ENCODE data around the gene ELOB. TPM values are rescaled to one million over a fixed set of nuclear protein-coding genes. Genes with fewer than 3 reads are reported as not detected.

The ELOB gene
- total RNA-seq, 1 donor from 2014 or later, result 195 TPM

- peak overlapping the region; percentile 67 for H3K4me3 Mint-ChIP-seq (ENCODE audit: unreplicated experiment)
- no peak for DNase-seq (ENCODE audit: low spot score)
These were observed 9.2 kb upstream of the ELOB start for GRCh38 chr16:2786061-2786825.

GRCh38 chr16:2785101-2785991 is 8.3 kb upstream of the ELOB start:
- Mint-ChIP-seq H3K4me3 (ENCODE audit: unreplicated experiment) (no peak overlapping the region), H3K27ac (ENCODE audit: unreplicated experiment) (no peak overlapping the region), H3K27me3 (ENCODE audit: unreplicated experiment) (peaks cover 10% of the 10 kb centered on the region), H3K36me3 (ENCODE audit: low read depth, unreplicated experiment) (no peaks in the 10 kb centered on the region), H3K4me1 (ENCODE audit: unreplicated experiment) (no peaks in the 10 kb centered on the region), H3K9me3 (ENCODE audit: unreplicated experiment) (no peaks in the 10 kb centered on the region)
- no peak for TF ChIP-seq CTCF (IDR thresholded peaks at IDR 0.05; ENCODE audit: unreplicated experiment)
- DNase-seq (ENCODE audit: low spot score), result no peak

More at GRCh38 chr16:2786061-2786825, 9.2 kb upstream of the ELOB start:
- H3K4me1 Mint-ChIP-seq (ENCODE audit: unreplicated experiment), result no peaks in the 10 kb centered on the region
- TF ChIP-seq CTCF (IDR thresholded peaks at IDR 0.05; ENCODE audit: unreplicated experiment), result no peak
- no peaks in the 10 kb centered on the region for H3K9me3 Mint-ChIP-seq (ENCODE audit: unreplicated experiment)
- H3K27me3 Mint-ChIP-seq (ENCODE audit: unreplicated experiment), result peaks cover 10% of the 10 kb centered on the region
- no peak overlapping the region for H3K27ac Mint-ChIP-seq (ENCODE audit: unreplicated experiment)
- no peaks in the 10 kb centered on the region for H3K36me3 Mint-ChIP-seq (ENCODE audit: low read depth, unreplicated experiment)

- Mint-ChIP-seq H3K36me3 (ENCODE audit: low read depth, unreplicated experiment) (no peaks in the 10 kb centered on the region), H3K9me3 (ENCODE audit: unreplicated experiment) (no peaks in the 10 kb centered on the region), H3K27me3 (ENCODE audit: unreplicated experiment) (peaks cover 12% of the 10 kb centered on the region), H3K4me3 (ENCODE audit: unreplicated experiment) (no peak overlapping the region), H3K27ac (ENCODE audit: unreplicated experiment) (no peak overlapping the region), H3K4me1 (ENCODE audit: unreplicated experiment) (peaks cover 2% of the 10 kb centered on the region)
- no peak for DNase-seq (ENCODE audit: low spot score)
- TF ChIP-seq CTCF (IDR thresholded peaks at IDR 0.05; ENCODE audit: unreplicated experiment), result no peak
These were observed 7.4 kb upstream of the ELOB start for GRCh38 chr16:2784358-2785100.

- Mint-ChIP-seq H3K36me3 (ENCODE audit: low read depth, unreplicated experiment) (no peaks in the 10 kb centered on the region), H3K27ac (ENCODE audit: unreplicated experiment) (no peak overlapping the region), H3K4me3 (ENCODE audit: unreplicated experiment) (no peak overlapping the region), H3K27me3 (ENCODE audit: unreplicated experiment) (peaks cover 12% of the 10 kb centered on the region), H3K4me1 (ENCODE audit: unreplicated experiment) (peaks cover 2% of the 10 kb centered on the region), H3K9me3 (ENCODE audit: unreplicated experiment) (no peaks in the 10 kb centered on the region)
- no peak for DNase-seq (ENCODE audit: low spot score)
- no peak for TF ChIP-seq CTCF (IDR thresholded peaks at IDR 0.05; ENCODE audit: unreplicated experiment)
These were observed 6.7 kb upstream of the ELOB start for GRCh38 chr16:2783581-2784357.

Measured in endothelial cell (in vitro differentiated cells).